ENCODE measurements around the gene SUSD5. TPM values are rescaled to one million over a fixed set of nuclear protein-coding genes. Genes with fewer than 3 reads are reported as not detected.

Gene SUSD5
- total RNA-seq, 1 donor from 2014 or later, result not detected

Other genes starting within 250 kb of the SUSD5 start
- gene GLB1, start 121.7 kb downstream of the SUSD5 start, total RNA-seq, result 60.3 and 60.8 TPM in 2 replicates
- 14.9 and 15.8 TPM in 2 replicates for gene TMPPE, start 121.7 kb downstream of the SUSD5 start, total RNA-seq
- gene CRTAP, start 104.8 kb downstream of the SUSD5 start, total RNA-seq, result 51.9 and 55.9 TPM in 2 replicates
- 0.07 TPM in 1 of 2 replicates, not detected in the other for gene FBXL2, start 58.6 kb upstream of the SUSD5 start, total RNA-seq
- 59.2 and 63.8 TPM in 2 replicates for gene UBP1, start 221.6 kb upstream of the SUSD5 start, total RNA-seq